Cardiac fibroblast (primary cell): Measurements from ENCODE around the gene C6orf89.
"Not testable (repeated sequence)": the region's sequence is repeated elsewhere in the genome, so short reads cannot be mapped to it uniquely, and the experiment has no call there.

Experiments used
- DNase-seq, 2 donors: peaks; one replicate each; pipeline versions ENCODE4 v3.0.0 to v3.0.0-alpha.2; 2010; ENCODE audit warnings: low read depth in 2 of 2
- H3K4me3 ChIP-seq, 2 donors: replicated peaks in 1 of 2; 1 replicate in 1 of 2; 2 replicates in 1 of 2; pipeline ENCODE4 v1.5.1; 2011; ENCODE audit warnings: low read depth in 2 of 2, low read length in 2 of 2, mild to moderate bottlenecking in 2 of 2, moderate library complexity in 1 of 2
- TF ChIP-seq, protein P1 (sequence below): IDR thresholded peaks from one replicate; pipeline ENCODE4 v1.5.1; 2011; ENCODE audit warnings: low read depth, mild to moderate bottlenecking, low read length, inconsistent platforms

C6orf89 gene

DNA sequence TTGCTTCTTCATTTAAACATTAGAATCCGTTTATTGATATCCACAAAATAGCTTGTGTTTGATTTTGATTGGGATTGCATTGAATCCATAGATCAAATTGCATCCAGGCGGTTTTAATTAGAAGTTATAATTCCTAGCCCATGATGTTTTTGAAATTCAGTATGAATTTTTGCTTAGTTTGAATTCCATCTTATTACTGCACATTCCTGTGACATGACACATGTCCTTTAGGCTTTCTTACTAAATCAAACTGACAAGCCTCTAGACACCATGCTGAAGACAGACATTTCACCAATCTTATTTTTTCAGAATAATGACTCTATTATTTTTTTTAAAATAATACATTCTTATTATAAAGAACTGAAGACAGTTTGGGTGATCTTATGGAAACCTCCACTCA lies 47.4 kb downstream of the C6orf89 start:
- H3K4me3 ChIP-seq: no peak overlapping the region
- TF ChIP-seq, protein P1, sequence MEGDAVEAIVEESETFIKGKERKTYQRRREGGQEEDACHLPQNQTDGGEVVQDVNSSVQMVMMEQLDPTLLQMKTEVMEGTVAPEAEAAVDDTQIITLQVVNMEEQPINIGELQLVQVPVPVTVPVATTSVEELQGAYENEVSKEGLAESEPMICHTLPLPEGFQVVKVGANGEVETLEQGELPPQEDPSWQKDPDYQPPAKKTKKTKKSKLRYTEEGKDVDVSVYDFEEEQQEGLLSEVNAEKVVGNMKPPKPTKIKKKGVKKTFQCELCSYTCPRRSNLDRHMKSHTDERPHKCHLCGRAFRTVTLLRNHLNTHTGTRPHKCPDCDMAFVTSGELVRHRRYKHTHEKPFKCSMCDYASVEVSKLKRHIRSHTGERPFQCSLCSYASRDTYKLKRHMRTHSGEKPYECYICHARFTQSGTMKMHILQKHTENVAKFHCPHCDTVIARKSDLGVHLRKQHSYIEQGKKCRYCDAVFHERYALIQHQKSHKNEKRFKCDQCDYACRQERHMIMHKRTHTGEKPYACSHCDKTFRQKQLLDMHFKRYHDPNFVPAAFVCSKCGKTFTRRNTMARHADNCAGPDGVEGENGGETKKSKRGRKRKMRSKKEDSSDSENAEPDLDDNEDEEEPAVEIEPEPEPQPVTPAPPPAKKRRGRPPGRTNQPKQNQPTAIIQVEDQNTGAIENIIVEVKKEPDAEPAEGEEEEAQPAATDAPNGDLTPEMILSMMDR: no peak
- DNase-seq: peak in 1 of 2 donors; percentile 63

DNA sequence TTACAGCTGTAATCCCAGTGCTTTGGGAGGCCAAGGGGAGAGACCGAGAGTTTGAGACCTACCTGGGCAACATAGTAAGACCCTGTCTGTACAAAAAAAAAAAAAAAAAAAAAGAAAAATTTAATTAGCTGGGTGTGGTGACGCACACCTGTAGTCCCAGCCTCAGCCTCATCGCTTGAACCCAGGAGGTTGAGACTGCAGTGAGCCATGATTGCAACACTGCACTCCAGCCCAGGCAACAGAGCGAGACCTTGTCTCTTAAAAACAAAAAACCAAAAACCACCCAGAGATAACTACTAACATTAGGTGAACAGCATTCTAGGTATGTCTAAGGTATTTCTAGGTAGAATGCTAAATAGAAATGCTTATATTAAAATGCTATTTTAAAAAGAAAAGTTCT lies 47.8 kb downstream of the C6orf89 start:
- no peak overlapping the region for H3K4me3 ChIP-seq
- TF ChIP-seq, protein P1: no peak
- no peak for DNase-seq

DNA sequence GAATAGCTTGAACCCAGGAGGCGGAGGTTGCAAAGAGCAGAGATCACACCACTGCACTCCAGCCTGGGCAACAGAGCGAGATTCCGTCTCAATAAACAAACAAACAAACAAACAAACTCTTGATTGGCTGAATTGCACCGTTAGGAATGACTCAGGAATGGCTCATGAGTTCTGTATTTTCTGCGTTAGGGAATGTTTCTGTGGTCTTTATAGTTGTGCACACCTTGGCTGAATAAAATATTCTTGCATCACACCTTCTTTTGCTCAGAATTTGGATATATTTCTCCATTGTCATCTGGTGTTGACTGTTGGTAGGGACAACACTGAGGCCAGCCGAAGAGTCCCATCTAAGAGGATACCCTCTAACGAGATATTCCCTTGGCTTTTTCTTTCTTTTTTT lies 49.1 kb downstream of the C6orf89 start:
- TF ChIP-seq, protein P1: no peak
- DNase-seq: no peak
- H3K4me3 ChIP-seq: no peak overlapping the region

DNA sequence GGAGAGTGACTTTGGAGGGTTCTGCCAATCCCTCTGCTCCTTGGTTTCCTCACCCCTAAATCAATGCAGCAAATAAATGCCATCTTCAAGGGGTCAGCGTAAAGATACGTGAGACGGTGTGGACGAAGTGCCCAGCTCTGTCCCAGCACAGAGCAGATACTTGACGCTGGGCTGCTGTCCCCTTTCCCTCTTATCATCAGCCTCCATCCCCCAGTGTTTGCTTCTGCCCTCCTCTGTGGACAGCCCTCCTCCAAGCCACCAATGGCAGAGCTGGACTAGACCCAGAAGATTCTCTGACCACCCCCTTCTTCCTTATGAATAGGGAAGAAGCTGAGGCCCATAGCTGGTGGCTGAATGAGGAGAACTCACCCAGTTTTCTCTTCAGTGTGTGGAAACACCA lies 51.1 kb downstream of the C6orf89 start:
- no peak for DNase-seq
- TF ChIP-seq, protein P1: no peak

DNA sequence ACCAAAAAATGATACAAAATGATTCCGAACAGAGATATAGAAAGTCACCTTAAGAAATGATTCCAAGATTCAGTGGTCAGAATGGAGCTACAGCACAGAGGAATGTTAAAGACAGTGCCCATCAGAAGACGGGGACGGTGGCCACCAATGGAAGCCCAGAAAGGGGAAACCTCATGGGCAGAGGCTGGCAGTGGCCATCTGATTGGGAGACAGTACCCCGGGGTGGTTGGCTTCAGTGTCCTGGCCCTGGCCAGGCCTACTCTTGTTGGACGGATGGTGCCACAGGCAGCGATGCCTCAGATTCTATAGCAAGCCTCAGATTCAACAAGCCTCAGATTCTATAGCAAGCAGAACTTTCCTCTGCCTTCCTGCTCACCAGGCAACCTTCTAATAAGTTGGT lies 52.1 kb downstream of the C6orf89 start:
- DNase-seq: no peak
- no peak overlapping the region for H3K4me3 ChIP-seq

More for the DNA sequence above, 51.1 kb downstream of the C6orf89 start:
- no peak overlapping the region for H3K4me3 ChIP-seq

DNA sequence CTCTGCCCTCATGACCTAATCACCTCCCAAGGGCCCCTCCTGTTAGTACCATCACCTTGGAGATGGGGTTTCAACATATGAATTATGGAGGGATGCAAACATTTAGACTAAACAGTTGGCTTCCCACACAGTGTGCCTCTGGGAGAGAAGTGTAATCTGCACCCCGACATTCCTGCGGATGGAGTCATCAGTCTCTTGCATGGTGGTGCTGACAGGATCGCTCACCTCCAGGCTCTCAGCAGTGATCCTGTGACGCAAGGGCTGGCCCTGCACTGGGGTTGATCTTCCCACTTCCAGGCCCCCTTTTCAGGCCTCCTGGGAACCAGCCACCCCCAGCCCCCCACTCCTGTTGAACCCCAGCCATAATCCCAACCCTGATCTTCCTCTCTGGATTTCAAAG lies 52.8 kb downstream of the C6orf89 start:
- TF ChIP-seq, protein P1: no peak
- DNase-seq: peak; percentile 86 to 92
- no peak overlapping the region for H3K4me3 ChIP-seq

More for the DNA sequence above, 52.1 kb downstream of the C6orf89 start:
- TF ChIP-seq, protein P1: no peak

DNA sequence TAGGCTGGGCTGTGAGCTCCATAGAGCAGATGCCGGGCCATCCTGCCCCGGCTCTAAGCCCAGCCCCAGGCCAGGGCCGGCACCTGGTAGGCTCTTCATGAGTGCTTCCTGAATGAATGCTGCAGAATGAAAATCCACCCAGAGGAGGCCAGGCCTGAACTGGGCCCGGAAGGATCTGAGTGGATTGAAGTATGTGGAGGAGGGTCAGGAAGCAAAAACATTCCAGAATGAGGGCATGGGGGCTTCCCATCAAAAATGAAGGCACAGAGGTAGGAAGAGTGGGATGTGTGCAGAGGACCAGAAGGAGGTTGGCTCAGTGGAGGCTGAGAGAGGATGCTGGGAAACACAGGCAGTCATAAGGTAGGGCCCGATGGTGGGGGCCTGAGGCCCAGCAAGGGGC lies 53.3 kb downstream of the C6orf89 start:
- not testable (repeated sequence) for DNase-seq, H3K4me3 ChIP-seq
